MM.1S (cell line): ENCODE data around the gene DUSP28.

Experiments
- EZH2 ChIP-seq: fragments of 300-600 bp; sonication (generic); optimal IDR thresholded peaks from 2 replicates; pipeline ENCODE3; 2017; ENCODE audit warnings: low read depth, mild to moderate bottlenecking, antibody characterized with exemption, low read length, mixed read lengths
- EZH2phosphoT487 ChIP-seq: fragments of 300-600 bp; sonication (generic); IDR thresholded peaks from 2 replicates; pipeline ENCODE4 v1.6.1; 2018; ENCODE audit warnings: antibody characterized with exemption, low read length
- TF ChIP-seq, protein P1 (sequence below): fragments of 300-600 bp; sonication (generic); IDR thresholded peaks from 2 replicates; pipeline ENCODE4 v1.5.1; 2016; ENCODE audit warnings: antibody characterized with exemption, low read length, mixed read lengths

DNA sequence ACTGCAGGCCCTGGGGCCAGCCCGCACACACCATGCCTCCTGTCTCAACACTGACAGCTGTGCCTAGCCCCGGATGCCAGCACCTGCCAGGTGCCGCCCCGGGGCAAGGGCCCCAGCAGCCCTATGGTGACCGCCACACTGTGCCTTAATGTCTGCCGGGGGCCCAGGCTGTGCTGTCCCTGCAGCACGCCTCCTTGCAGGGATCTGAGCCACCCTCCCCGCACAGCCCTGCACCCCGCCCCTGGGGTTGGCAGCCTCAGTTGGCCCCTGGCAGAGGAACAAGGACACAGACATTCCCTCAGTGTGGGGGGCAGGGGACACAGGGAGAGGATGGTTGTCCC, 17.9 kb downstream of the DUSP28 start:
- TF ChIP-seq, protein P1, sequence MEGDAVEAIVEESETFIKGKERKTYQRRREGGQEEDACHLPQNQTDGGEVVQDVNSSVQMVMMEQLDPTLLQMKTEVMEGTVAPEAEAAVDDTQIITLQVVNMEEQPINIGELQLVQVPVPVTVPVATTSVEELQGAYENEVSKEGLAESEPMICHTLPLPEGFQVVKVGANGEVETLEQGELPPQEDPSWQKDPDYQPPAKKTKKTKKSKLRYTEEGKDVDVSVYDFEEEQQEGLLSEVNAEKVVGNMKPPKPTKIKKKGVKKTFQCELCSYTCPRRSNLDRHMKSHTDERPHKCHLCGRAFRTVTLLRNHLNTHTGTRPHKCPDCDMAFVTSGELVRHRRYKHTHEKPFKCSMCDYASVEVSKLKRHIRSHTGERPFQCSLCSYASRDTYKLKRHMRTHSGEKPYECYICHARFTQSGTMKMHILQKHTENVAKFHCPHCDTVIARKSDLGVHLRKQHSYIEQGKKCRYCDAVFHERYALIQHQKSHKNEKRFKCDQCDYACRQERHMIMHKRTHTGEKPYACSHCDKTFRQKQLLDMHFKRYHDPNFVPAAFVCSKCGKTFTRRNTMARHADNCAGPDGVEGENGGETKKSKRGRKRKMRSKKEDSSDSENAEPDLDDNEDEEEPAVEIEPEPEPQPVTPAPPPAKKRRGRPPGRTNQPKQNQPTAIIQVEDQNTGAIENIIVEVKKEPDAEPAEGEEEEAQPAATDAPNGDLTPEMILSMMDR = no peak
- TF ChIP-seq EZH2 (no peak), EZH2phosphoT487 (no peak)
